Panc1 (cell line): ENCODE measurements around the gene OLIG3. TPM values are rescaled to one million over a fixed set of nuclear protein-coding genes. Genes with fewer than 3 reads are reported as not detected.

Experiments
- ATAC-seq: fragments of 200-7000 bp; cut with Tn5 transposase; 2 replicates; pipeline ENCODE4 v1.9.1; 2020; ENCODE audit warnings: mild to moderate bottlenecking, moderate library complexity
- BruUV-seq: library from RNA; stranded (reverse); fragments of 400-500 nt; replicated peaks from 2 replicates; lab custom pipeline; 2021; lab: Mats Ljungman, UMichigan
- CTCF ChIA-PET: fragments of 300-600 bp; sonication (Branson Sonifier 250); formaldehyde crosslinking; loops from one replicate; lab custom pipeline; 2022; ENCODE audit warnings: antibody characterized with exemption; lab: Charles Lee
- POLR2A ChIA-PET: fragments of 300-600 bp; sonication (Branson Sonifier 250); formaldehyde crosslinking; loops from one replicate; lab custom pipeline; 2022; ENCODE audit warnings: antibody characterized with exemption; lab: Charles Lee
- DNase-seq: peaks from one replicate; pipeline ENCODE4 v3.0.0-alpha.2; 2010; ENCODE audit warnings: low read depth, low spot score
- H3K27ac ChIP-seq: 2 replicates; pipeline ENCODE4 v1.5.1; 2011; ENCODE audit warnings: mild to moderate bottlenecking, low read length, inconsistent platforms
- H3K27me3 ChIP-seq: fragments of 200-500 bp; sonication (Bioruptor generic); 2 replicates; pipeline ENCODE4 v1.6.0; 2014; ENCODE audit warnings: low read length, inconsistent platforms; ENCODE audit not compliant: control insufficient read depth, insufficient read depth
- H3K36me3 ChIP-seq: fragments of 200-500 bp; sonication (Bioruptor generic); 2 replicates; pipeline ENCODE4 v1.5.1; 2014; ENCODE audit warnings: inconsistent platforms, mild to moderate bottlenecking, low read length, moderate library complexity; ENCODE audit not compliant: control insufficient read depth, insufficient read depth
- H3K4me1 ChIP-seq: 2 replicates; pipeline ENCODE4 v1.5.1; 2011; ENCODE audit warnings: inconsistent platforms, mild to moderate bottlenecking, low read length, moderate library complexity; ENCODE audit not compliant: control insufficient read depth, insufficient read depth
- H3K4me3 ChIP-seq, 2 experiments: 2 replicates each; pipeline ENCODE4 v1.5.1; 2011 to 2012; ENCODE audit warnings: low read depth in 2 of 2, low read length in 2 of 2, mild to moderate bottlenecking in 2 of 2, inconsistent platforms in 1 of 2, moderate library complexity in 1 of 2
- H3K9me3 ChIP-seq: fragments of 200-500 bp; sonication (Bioruptor generic); 2 replicates; pipeline ENCODE4 v1.5.1; 2014; ENCODE audit warnings: low read depth, mild to moderate bottlenecking, inconsistent platforms, low read length, moderate library complexity; ENCODE audit not compliant: control insufficient read depth, insufficient read depth
- CTCF ChIP-seq: fragments of 450-650 bp; IDR thresholded peaks from 2 replicates; pipeline ENCODE4 v1.5.1; 2017; ENCODE audit warnings: mild to moderate bottlenecking
- POLR2AphosphoS5 ChIP-seq: IDR thresholded peaks from 2 replicates; pipeline ENCODE4 v1.6.1; 2012; ENCODE audit warnings: mild to moderate bottlenecking, low read depth, low read length, moderate library complexity
- REST ChIP-seq, 2 experiments: IDR thresholded peaks; 2 replicates each; pipeline ENCODE4 v1.6.1; 2011 to 2012; ENCODE audit warnings: low read depth in 2 of 2, control low read depth in 1 of 2, low read length in 1 of 2, mild to moderate bottlenecking in 1 of 2, moderate library complexity in 1 of 2; ENCODE audit not compliant: insufficient read depth in 1 of 2
- SIN3A ChIP-seq: IDR thresholded peaks from 2 replicates; pipeline ENCODE4 v1.6.1; 2012; ENCODE audit warnings: low read depth, mild to moderate bottlenecking, low read length, moderate library complexity, borderline replicate concordance; ENCODE audit not compliant: insufficient read depth
- TCF7L2 ChIP-seq: IDR thresholded peaks from 2 replicates; pipeline ENCODE4 v1.6.1; 2011; ENCODE audit warnings: mild to moderate bottlenecking, low read depth, low read length, inconsistent platforms
- in situ Hi-C: cut with HindIII; loops from 2 replicates; pipeline ENCODE4 v1.10.0; 2016; ENCODE audit warnings: low sequenced_read_pairs, low pct_unique_long_range_greater_than_20kb
- intact Hi-C: fragments of 100-400 bp; cut with micrococcal nuclease; formaldehyde crosslinking; loops from one replicate; pipeline ENCODE4 v1.10.0; 2022; ENCODE audit not compliant: unreplicated experiment
- total RNA-seq: library from RNA; stranded (reverse); gene quantifications from one replicate; pipeline ENCODE4 v1.2.1, GENCODE V29; 2021; ENCODE audit not compliant: unreplicated experiment

Gene OLIG3
- total RNA-seq, 1 experiment from 2014 or later: not detected

GRCh38 chr6:137475103-137475502, 19.1 kb downstream of the OLIG3 start:
- no peak overlapping the region for H3K4me3 ChIP-seq
- DNase-seq: no peak
- POLR2A ChIA-PET: no interaction called here
- no TSS peak for BruUV-seq
- no peak overlapping the region for H3K27ac ChIP-seq
- no peaks in the 10 kb centered on the region for H3K4me1 ChIP-seq
- no peak for ATAC-seq
- TF ChIP-seq SIN3A: no peak
- TF ChIP-seq CTCF: no peak; the same call in 1 of the 2 replicates
- TF ChIP-seq TCF7L2: no peak
- TF ChIP-seq REST (IDR thresholded peaks at IDR 0.05; ENCODE audit: insufficient read depth in 1 of 2, low read depth in 2 of 2, low read length in 1 of 2): no peak
- no peak for TF ChIP-seq POLR2AphosphoS5
- CTCF ChIA-PET: no interaction called here
- intact Hi-C loops (no loop called here), in situ Hi-C loops (no loop called here)
- H3K9me3 ChIP-seq: no peaks in the 10 kb centered on the region
- H3K36me3 ChIP-seq: no peaks in the 10 kb centered on the region
- peaks cover 16% of the 10 kb centered on the region for H3K27me3 ChIP-seq

DNA sequence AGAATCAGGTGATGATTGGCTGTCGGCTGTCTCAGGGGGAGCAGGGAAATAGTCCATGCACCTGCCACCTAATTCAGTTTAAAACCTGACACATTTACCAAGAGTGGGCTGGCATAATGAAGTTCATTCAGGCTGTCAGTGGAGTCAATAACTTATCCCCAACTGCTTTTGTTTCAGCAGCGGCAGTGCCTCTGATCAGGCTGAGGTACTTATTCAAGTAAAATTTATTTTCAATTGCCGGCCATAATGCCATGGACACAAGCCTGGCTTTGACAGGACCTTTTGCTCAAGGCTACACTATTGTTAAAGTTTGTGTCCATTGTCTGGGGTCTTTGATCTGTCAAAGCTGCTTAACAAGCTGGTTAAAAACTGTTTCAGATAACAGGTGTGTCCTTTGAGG, 20.6 kb downstream of the OLIG3 start:
- H3K4me1 ChIP-seq: no peaks in the 10 kb centered on the region
- H3K27ac ChIP-seq: no peak overlapping the region
- ChIA-PET POLR2A (no interaction called here), CTCF (no interaction called here)
- no peaks in the 10 kb centered on the region for H3K9me3 ChIP-seq
- no peak overlapping the region for H3K4me3 ChIP-seq
- DNase-seq: no peak
- TF ChIP-seq REST (IDR thresholded peaks at IDR 0.05; ENCODE audit: insufficient read depth in 1 of 2, low read depth in 2 of 2, low read length in 1 of 2): no peak
- no peak for TF ChIP-seq CTCF
- no peak for TF ChIP-seq TCF7L2
- TF ChIP-seq POLR2AphosphoS5: no peak
- no peak for TF ChIP-seq SIN3A
- no TSS peak for BruUV-seq
- ATAC-seq: no peak
- in situ Hi-C loops: no loop called here
- H3K27me3 ChIP-seq: peaks cover 16% of the 10 kb centered on the region
- no peaks in the 10 kb centered on the region for H3K36me3 ChIP-seq
- intact Hi-C loops: no loop called here
